HepG2 (cell line): ENCODE measurements around the gene OR1D5. TPM values are rescaled to one million over a fixed set of nuclear protein-coding genes. Genes with fewer than 3 reads are reported as not detected.

ENCODE experiments used
- ATF3 ChIP-seq: sonication (generic); formaldehyde crosslinking; IDR thresholded peaks from 2 replicates; pipeline ENCODE4 v1.4.0; 2020; ENCODE audit warnings: missing genetic modification reagents
- CBFB ChIP-seq: sonication (generic); formaldehyde crosslinking; IDR thresholded peaks from 2 replicates; pipeline ENCODE4 v1.4.0; 2020; ENCODE audit warnings: missing genetic modification reagents
- CREM ChIP-seq, 2 experiments: sonication (generic) in 1 of 2; formaldehyde crosslinking in 1 of 2; IDR thresholded peaks; 2 replicates each; pipeline versions ENCODE4 v1.4.0 to v1.6.1; 2016 to 2020; ENCODE audit warnings: antibody characterized with exemption in 1 of 2, mild to moderate bottlenecking in 1 of 2, missing genetic modification reagents in 1 of 2
- LRRFIP1 ChIP-seq: sonication (generic); formaldehyde crosslinking; conservative IDR thresholded peaks from 2 replicates; pipeline ENCODE4 v1.4.0; 2020; ENCODE audit warnings: missing genetic modification reagents
- MATR3 ChIP-seq: sonication (generic); formaldehyde crosslinking; IDR thresholded peaks from 2 replicates; pipeline ENCODE4 v1.4.0; 2020; ENCODE audit warnings: missing genetic modification reagents
- MTF1 ChIP-seq: sonication (generic); formaldehyde crosslinking; IDR thresholded peaks from 2 replicates; pipeline ENCODE4 v1.5.0; 2020; ENCODE audit warnings: missing genetic modification reagents
- SNAPC2 ChIP-seq: sonication (generic); formaldehyde crosslinking; IDR thresholded peaks from 2 replicates; pipeline ENCODE4 v1.8.1; 2022; ENCODE audit warnings: mild to moderate bottlenecking, missing genetic modification reagents
- SRY ChIP-seq: sonication (generic); formaldehyde crosslinking; IDR thresholded peaks from 2 replicates; pipeline ENCODE4 v1.8.0; 2022; ENCODE audit warnings: mild to moderate bottlenecking, missing genetic modification reagents
- STAG1 ChIP-seq: sonication (generic); formaldehyde crosslinking; IDR thresholded peaks from 2 replicates; pipeline ENCODE4 v1.4.0; 2020; ENCODE audit warnings: missing genetic modification reagents
- TOPORS ChIP-seq: sonication (generic); formaldehyde crosslinking; IDR thresholded peaks from 2 replicates; pipeline ENCODE4 v1.8.0; 2023; ENCODE audit warnings: mild to moderate bottlenecking, missing genetic modification reagents
- YEATS2 ChIP-seq: sonication (generic); formaldehyde crosslinking; IDR thresholded peaks from 2 replicates; pipeline ENCODE4 v1.4.0; 2020; ENCODE audit warnings: missing genetic modification reagents, borderline replicate concordance
- ZFP37 ChIP-seq: sonication (generic); formaldehyde crosslinking; IDR thresholded peaks from 2 replicates; pipeline ENCODE4 v1.4.0; 2020; ENCODE audit warnings: missing genetic modification reagents, borderline replicate concordance
- ZFX ChIP-seq: sonication (generic); formaldehyde crosslinking; IDR thresholded peaks from 2 replicates; pipeline ENCODE4 v1.4.0; 2020; ENCODE audit warnings: mild to moderate bottlenecking, low read depth, missing genetic modification reagents, moderate library complexity
- ZNF292 ChIP-seq: sonication (generic); formaldehyde crosslinking; IDR thresholded peaks from 2 replicates; pipeline ENCODE4 v1.8.1; 2022; ENCODE audit warnings: mild to moderate bottlenecking, low read depth, missing genetic modification reagents, borderline replicate concordance
- ZNF318 ChIP-seq: sonication (generic); formaldehyde crosslinking; IDR thresholded peaks from 2 replicates; pipeline ENCODE4 v1.4.0; 2020; ENCODE audit warnings: mild to moderate bottlenecking, missing genetic modification reagents
- ZNF605 ChIP-seq: sonication (generic); formaldehyde crosslinking; IDR thresholded peaks from 2 replicates; pipeline ENCODE4 v1.8.0; 2022; ENCODE audit warnings: mild to moderate bottlenecking, missing genetic modification reagents
- polyA plus RNA-seq, 8 experiments: library from polyadenylated mRNA; depleted of rRNA in 3 of 8; stranded (reverse) in 7 of 8; unstranded in 1 of 8; fragments of >200 nt; fragmentation: Illumina TruSeq in 4 of 8; extraction: Trizol in 4 of 8; gene quantifications; 2 replicates each; pipeline versions ENCODE4 v1.2.1 to v1.2.3, GENCODE V29; 2011 to 2016; ENCODE audit warnings: low read depth in 4 of 8, missing spikeins in 1 of 8, mixed read lengths in 1 of 8; ENCODE audit not compliant: insufficient read depth in 1 of 8
- total RNA-seq, 5 experiments: library from RNA; depleted of rRNA; stranded (reverse); fragments of >200 nt; fragmentation: Illumina TruSeq; extraction: Trizol; gene quantifications; 2 replicates each; pipeline ENCODE4 v1.2.3, GENCODE V29; 2016; ENCODE audit warnings: low read depth in 1 of 5
- TF ChIP-seq, protein P1 (sequence below): sonication (generic); formaldehyde crosslinking; IDR thresholded peaks from 2 replicates; pipeline ENCODE4 v1.4.0; 2020; ENCODE audit warnings: missing genetic modification reagents

OR1D5 gene
- total and polyA plus RNA-seq, 2 of the 13 experiments (the other 11 are each of a cell fraction or from before 2014, with no cell fraction given) = not detected

- TF ChIP-seq SNAPC2 (CRISPR knock-in tag) (no peak), MATR3 (CRISPR knock-in tag) (no peak), MTF1 (CRISPR knock-in tag) (no peak), ZFP37 (CRISPR knock-in tag) (no peak), TOPORS (CRISPR knock-in tag) (0 out of 2 replicates have a peak, but pooled peaks have one; percentile 60), ZNF605 (CRISPR knock-in tag) (peak; percentile 82), SRY (no peak), CBFB (CRISPR knock-in tag) (no peak), STAG1 (peak; percentile 94), ZNF292 (0 out of 2 replicates have a peak, but pooled peaks have one; percentile 32), YEATS2 (CRISPR knock-in tag) (peak; percentile 77; the same call in 1 of the 2 replicates), CREM (IDR thresholded peaks at IDR 0.05) (peak; percentile 63; the same call in 1 of the 2 replicates), CREM (CRISPR knock-in tag; IDR thresholded peaks at IDR 0.05) (no peak), LRRFIP1 (CRISPR knock-in tag) (no peak), ZFX (CRISPR knock-in tag) (peak; percentile 65), ATF3 (CRISPR knock-in tag) (no peak), ZNF318 (CRISPR knock-in tag) (no peak)
- TF ChIP-seq, protein P1, sequence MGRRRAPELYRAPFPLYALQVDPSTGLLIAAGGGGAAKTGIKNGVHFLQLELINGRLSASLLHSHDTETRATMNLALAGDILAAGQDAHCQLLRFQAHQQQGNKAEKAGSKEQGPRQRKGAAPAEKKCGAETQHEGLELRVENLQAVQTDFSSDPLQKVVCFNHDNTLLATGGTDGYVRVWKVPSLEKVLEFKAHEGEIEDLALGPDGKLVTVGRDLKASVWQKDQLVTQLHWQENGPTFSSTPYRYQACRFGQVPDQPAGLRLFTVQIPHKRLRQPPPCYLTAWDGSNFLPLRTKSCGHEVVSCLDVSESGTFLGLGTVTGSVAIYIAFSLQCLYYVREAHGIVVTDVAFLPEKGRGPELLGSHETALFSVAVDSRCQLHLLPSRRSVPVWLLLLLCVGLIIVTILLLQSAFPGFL (CRISPR knock-in tag) = no peak
Observed at GRCh38 chr17:3048727-3049471, 14.5 kb downstream of the OR1D5 start (continued).
